ENCODE results near the gene SNAPC4.

DNA sequence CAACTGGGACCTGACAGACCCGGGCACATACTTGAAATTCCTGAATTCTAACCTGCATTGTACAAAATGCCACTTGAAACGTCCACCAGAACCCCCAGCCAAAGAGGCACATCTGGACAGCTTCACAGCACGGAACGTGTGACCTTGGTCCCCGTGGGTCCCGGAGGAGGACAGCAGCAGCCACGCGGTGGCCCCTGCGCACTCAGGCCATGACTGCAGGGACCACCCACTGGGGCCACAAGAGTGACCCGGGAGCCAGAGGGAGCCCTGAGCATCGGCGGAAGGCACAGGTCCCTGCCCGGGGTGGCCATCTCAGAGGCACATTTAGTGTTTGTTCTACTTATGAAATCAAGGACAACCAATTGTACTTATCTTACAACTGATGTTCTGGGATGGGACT is 2.1 kb upstream of the SNAPC4 start:
- TF ChIP-seq, protein P1, sequence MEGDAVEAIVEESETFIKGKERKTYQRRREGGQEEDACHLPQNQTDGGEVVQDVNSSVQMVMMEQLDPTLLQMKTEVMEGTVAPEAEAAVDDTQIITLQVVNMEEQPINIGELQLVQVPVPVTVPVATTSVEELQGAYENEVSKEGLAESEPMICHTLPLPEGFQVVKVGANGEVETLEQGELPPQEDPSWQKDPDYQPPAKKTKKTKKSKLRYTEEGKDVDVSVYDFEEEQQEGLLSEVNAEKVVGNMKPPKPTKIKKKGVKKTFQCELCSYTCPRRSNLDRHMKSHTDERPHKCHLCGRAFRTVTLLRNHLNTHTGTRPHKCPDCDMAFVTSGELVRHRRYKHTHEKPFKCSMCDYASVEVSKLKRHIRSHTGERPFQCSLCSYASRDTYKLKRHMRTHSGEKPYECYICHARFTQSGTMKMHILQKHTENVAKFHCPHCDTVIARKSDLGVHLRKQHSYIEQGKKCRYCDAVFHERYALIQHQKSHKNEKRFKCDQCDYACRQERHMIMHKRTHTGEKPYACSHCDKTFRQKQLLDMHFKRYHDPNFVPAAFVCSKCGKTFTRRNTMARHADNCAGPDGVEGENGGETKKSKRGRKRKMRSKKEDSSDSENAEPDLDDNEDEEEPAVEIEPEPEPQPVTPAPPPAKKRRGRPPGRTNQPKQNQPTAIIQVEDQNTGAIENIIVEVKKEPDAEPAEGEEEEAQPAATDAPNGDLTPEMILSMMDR (conservative IDR thresholded peaks at IDR 0.05; ENCODE audit: low read depth, low read length) = no peak
- TF ChIP-seq EZH2phosphoT487 (IDR thresholded peaks at IDR 0.05; ENCODE audit: borderline replicate concordance, low read length) (no peak), EZH2 (IDR thresholded peaks at IDR 0.05; ENCODE audit: low read length, unreplicated experiment) (no peak)
